ENCODE measurements around the gene C9orf153.

GRCh38 chr9:86178503-86178902, 81.0 kb downstream of the C9orf153 start:
- TF ChIP-seq ZNF792 (CRISPR knock-in tag; IDR thresholded peaks at IDR 0.05): no peak
- no peak for TF ChIP-seq FOSL1 (CRISPR knock-in tag; IDR thresholded peaks at IDR 0.05; ENCODE audit: borderline replicate concordance)
- TF ChIP-seq PBX2 (CRISPR knock-in tag; IDR thresholded peaks at IDR 0.05): no peak
- no peak for TF ChIP-seq TRIM22 (IDR thresholded peaks at IDR 0.05)
- TF ChIP-seq ZNF788 (CRISPR knock-in tag; IDR thresholded peaks at IDR 0.05; ENCODE audit: borderline replicate concordance): no peak
- no peak for TF ChIP-seq ZNF253 (CRISPR knock-in tag; IDR thresholded peaks at IDR 0.05; ENCODE audit: borderline replicate concordance)
- TF ChIP-seq CTCF (CRISPR knock-in tag; IDR thresholded peaks at IDR 0.05): no peak
- no peak for TF ChIP-seq ZNF44 (CRISPR knock-in tag; IDR thresholded peaks at IDR 0.05)
